ENCODE data around the gene SSNA1. TPM values are rescaled to one million over a fixed set of nuclear protein-coding genes. Genes with fewer than 3 reads are reported as not detected.

SSNA1 gene
- total and polyA plus RNA-seq, 9 donors, result 1.6 to 60.7 (median 44.5) TPM

DNA sequence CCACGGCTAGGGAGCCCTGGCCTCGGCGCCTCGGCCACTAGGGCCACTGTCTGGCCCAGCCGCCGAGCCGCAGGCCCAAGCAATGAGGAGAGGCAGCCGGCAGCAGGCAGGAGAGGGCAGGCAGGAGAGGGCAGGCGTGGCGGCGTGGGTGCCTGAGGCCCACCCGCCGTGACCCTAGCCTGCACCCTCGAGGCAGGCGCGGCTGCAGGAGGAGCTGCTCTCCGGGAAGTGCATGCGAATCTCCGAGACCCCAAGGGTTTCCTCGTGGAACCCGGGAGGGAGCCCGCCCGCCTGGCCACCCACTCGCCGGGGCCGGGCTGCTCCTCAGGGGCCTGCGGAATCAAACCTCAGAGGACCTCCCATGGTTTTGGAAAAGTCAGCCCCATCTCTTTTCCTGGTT is 40.2 kb upstream of the SSNA1 start:
- Histone ChIP-seq H3K4me3 (no peak overlapping the region), H3K27ac (no peak overlapping the region), H3K9me3 (no peaks in the 10 kb centered on the region), H3K27me3 (no peaks in the 10 kb centered on the region), H3K4me1 (ENCODE audit: insufficient read depth) (no peaks in the 10 kb centered on the region), H3K36me3 (no peaks in the 10 kb centered on the region)
- WGBS, 3 donors, result 62 to 72% (median 63%) methylated on average over 25 to 27 of the region's 27 CpGs
- DNase-seq, result no peak
- intact Hi-C loops (cut with DNase I), result no loop called here
- TF ChIP-seq POLR2A (IDR thresholded peaks at IDR 0.05) (no peak), EP300 (IDR thresholded peaks at IDR 0.05) (no peak)
- TF ChIP-seq, protein P1, sequence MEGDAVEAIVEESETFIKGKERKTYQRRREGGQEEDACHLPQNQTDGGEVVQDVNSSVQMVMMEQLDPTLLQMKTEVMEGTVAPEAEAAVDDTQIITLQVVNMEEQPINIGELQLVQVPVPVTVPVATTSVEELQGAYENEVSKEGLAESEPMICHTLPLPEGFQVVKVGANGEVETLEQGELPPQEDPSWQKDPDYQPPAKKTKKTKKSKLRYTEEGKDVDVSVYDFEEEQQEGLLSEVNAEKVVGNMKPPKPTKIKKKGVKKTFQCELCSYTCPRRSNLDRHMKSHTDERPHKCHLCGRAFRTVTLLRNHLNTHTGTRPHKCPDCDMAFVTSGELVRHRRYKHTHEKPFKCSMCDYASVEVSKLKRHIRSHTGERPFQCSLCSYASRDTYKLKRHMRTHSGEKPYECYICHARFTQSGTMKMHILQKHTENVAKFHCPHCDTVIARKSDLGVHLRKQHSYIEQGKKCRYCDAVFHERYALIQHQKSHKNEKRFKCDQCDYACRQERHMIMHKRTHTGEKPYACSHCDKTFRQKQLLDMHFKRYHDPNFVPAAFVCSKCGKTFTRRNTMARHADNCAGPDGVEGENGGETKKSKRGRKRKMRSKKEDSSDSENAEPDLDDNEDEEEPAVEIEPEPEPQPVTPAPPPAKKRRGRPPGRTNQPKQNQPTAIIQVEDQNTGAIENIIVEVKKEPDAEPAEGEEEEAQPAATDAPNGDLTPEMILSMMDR (IDR thresholded peaks at IDR 0.05), result no peak

DNA sequence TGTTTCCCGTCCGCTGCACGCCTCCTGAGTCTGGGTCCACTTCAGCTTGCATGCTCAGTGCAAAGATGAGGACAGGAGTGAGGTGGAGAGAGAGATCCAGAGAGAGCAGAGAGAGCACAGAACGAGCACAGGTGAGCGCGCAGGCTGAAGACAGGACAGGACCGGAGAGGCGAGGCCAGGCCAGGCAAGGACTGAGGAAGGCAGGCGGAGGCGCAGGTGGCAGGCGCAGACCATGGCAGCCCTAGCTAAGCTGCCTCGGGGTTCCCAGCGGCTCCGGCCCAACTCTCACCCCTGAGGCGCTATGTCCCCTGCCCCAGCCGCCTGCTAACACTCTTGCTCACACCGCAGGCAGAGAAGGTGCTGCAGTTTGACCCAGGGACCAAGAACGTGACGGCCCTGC is 39.8 kb upstream of the SSNA1 start:
- DNase-seq, result no peak
- Histone ChIP-seq H3K27ac (no peak overlapping the region), H3K27me3 (no peaks in the 10 kb centered on the region), H3K9me3 (no peaks in the 10 kb centered on the region), H3K4me1 (ENCODE audit: insufficient read depth) (no peaks in the 10 kb centered on the region), H3K4me3 (no peak overlapping the region), H3K36me3 (no peaks in the 10 kb centered on the region)
- no peak for TF ChIP-seq POLR2A (IDR thresholded peaks at IDR 0.05)
- no peak for TF ChIP-seq EP300 (IDR thresholded peaks at IDR 0.05)
- TF ChIP-seq, protein P1 (IDR thresholded peaks at IDR 0.05), result no peak
- intact Hi-C loops (cut with DNase I), result no loop called here
- WGBS, 3 donors, result 75 to 77% (median 76%) methylated on average over 19 of the region's 19 CpGs

DNA sequence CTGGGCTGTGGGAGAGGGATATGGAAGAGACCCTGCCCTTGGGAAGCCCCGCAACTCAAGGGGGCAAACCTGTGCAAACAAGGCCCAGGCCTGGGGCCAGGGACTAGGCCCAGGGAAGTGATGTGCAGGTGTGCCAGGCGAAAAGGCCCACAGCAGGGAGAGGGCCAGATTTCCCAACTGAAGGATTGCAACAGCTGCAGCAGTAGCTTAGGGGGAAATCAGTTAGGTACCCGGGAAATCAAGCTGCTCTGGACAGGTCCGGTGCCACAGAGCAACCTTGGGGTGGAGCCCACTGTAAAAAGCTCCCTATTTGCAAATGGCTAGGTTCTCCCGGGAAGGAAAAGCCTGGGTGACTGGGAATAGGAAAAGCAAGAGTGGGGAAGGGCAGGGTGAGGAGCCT is 39.1 kb upstream of the SSNA1 start:
- no peaks in the 10 kb centered on the region for H3K27me3 ChIP-seq
- WGBS, 3 donors, result 77 to 81% (median 77%) methylated on average over 5 of the region's 5 CpGs

DNA sequence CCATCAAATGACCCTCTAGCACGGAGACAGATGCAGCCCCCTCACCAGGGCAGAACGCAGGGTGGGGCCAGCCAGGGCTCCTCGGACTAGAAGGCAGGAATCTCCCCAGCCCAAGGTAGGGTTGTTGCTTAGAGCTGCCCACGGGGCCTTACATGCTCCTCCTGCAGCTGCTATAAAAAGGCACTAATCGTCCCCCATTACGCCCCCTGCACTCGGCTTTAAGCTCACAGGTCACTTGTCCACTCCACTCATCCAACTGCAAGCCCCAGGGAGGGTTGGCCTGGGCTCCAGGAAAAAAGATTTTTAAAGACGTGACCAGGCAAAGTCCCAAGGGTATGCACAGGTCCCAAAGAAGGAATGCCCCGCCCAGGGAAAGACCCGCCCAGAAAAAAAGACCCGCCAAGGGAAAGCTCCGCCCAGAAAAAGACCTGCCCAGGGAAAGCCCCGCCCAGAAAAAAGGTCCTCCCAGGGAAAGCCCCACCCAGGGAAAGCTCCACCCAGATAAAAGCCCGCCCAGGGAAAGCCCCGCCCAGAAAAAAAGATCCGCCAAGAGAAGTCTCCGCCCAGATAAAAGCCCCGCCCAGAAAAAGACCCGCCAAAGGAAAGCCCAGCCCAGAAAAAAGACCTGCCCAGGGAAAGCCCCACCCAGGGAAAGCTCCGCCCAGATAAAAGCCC is 38.4 kb upstream of the SSNA1 start:
- Histone ChIP-seq H3K4me3 (no peak overlapping the region), H3K27me3 (no peaks in the 10 kb centered on the region)

More for the DNA sequence above, 39.1 kb upstream of the SSNA1 start:
- H3K4me1 ChIP-seq (ENCODE audit: insufficient read depth), result no peaks in the 10 kb centered on the region
- TF ChIP-seq, protein P1 (IDR thresholded peaks at IDR 0.05), result no peak
- TF ChIP-seq EP300 (IDR thresholded peaks at IDR 0.05), result no peak
- TF ChIP-seq POLR2A (IDR thresholded peaks at IDR 0.05), result no peak
- intact Hi-C loops (cut with DNase I), result no loop called here
- no peak overlapping the region for H3K4me3 ChIP-seq
- no peak overlapping the region for H3K27ac ChIP-seq
- H3K36me3 ChIP-seq, result no peaks in the 10 kb centered on the region
- no peak for DNase-seq
- H3K9me3 ChIP-seq, result no peaks in the 10 kb centered on the region

More for the DNA sequence above, 38.4 kb upstream of the SSNA1 start:
- H3K9me3 ChIP-seq, result no peaks in the 10 kb centered on the region
- H3K4me1 ChIP-seq (ENCODE audit: insufficient read depth), result no peaks in the 10 kb centered on the region
- H3K27ac ChIP-seq, result no peak overlapping the region
- 42 to 66% (median 51%) methylated on average over 20 of the region's 20 CpGs for whole genome bisulfite sequencing, 3 donors
- intact Hi-C loops (cut with DNase I), result no loop called here
- no peak for DNase-seq
- H3K36me3 ChIP-seq, result no peaks in the 10 kb centered on the region
- TF ChIP-seq EP300 (IDR thresholded peaks at IDR 0.05), result no peak
- TF ChIP-seq, protein P1 (IDR thresholded peaks at IDR 0.05), result no peak
- no peak for TF ChIP-seq POLR2A (IDR thresholded peaks at IDR 0.05)

Data from ovary (tissue), 9 donors.